IPS DF 19.7 (cell line): ENCODE data around the gene DUSP14.
"Not testable (repeated sequence)": the region's sequence is repeated elsewhere in the genome, so short reads cannot be mapped to it uniquely, and the experiment has no call there.

Source experiments
- DNase-seq: peaks from one replicate; pipeline ENCODE4 v3.0.0-alpha.2; 2013; ENCODE audit warnings: low read depth, low spot score

The DUSP14 gene

GRCh38 chr17:37483311-37484039 lies 6.2 kb upstream of the DUSP14 start:
- no peak for DNase-seq

- DNase-seq = no peak
Measured at GRCh38 chr17:37485938-37486570, 3.6 kb upstream of the DUSP14 start.

- no peak for DNase-seq
Measured at GRCh38 chr17:37488009-37488604, 1.6 kb upstream of the DUSP14 start.

- no peak for DNase-seq
Measured at GRCh38 chr17:37488607-37489196, 989 bp upstream of the DUSP14 start.

- DNase-seq = no peak
Measured at GRCh38 chr17:37490022-37490587, 414 bp downstream of the DUSP14 start.

GRCh38 chr17:37490638-37491614 lies 1.2 kb downstream of the DUSP14 start:
- no peak for DNase-seq

- no peak for DNase-seq
Measured at GRCh38 chr17:37492167-37492566, 2.5 kb downstream of the DUSP14 start.

- DNase-seq = no peak
Measured at GRCh38 chr17:37493249-37494027, 3.7 kb downstream of the DUSP14 start.

GRCh38 chr17:37494401-37494831 lies 4.7 kb downstream of the DUSP14 start:
- no peak for DNase-seq

GRCh38 chr17:37494971-37495370 lies 5.3 kb downstream of the DUSP14 start:
- DNase-seq = no peak

- no peak for DNase-seq
Measured at GRCh38 chr17:37500378-37500777, 10.7 kb downstream of the DUSP14 start.

GRCh38 chr17:37502009-37502936 lies 12.6 kb downstream of the DUSP14 start:
- no peak for DNase-seq

- no peak for DNase-seq
Measured at GRCh38 chr17:37503148-37503547, 13.5 kb downstream of the DUSP14 start.

- DNase-seq = no peak
Measured at GRCh38 chr17:37505333-37505732, 15.6 kb downstream of the DUSP14 start.

- DNase-seq = no peak
Measured at GRCh38 chr17:37506678-37507077, 17.0 kb downstream of the DUSP14 start.

- DNase-seq = no peak
Measured at GRCh38 chr17:37507111-37507510, 17.4 kb downstream of the DUSP14 start.

- no peak for DNase-seq
Measured at GRCh38 chr17:37510056-37510455, 20.4 kb downstream of the DUSP14 start.

GRCh38 chr17:37511642-37512041 lies 22.0 kb downstream of the DUSP14 start:
- not testable (repeated sequence) for DNase-seq

- no peak for DNase-seq
Measured at GRCh38 chr17:37512442-37513068, 22.9 kb downstream of the DUSP14 start.
